Measurements from ENCODE around the gene RGMA.

- TF ChIP-seq CTCF (IDR thresholded peaks at IDR 0.05) (no peak), POLR2A (IDR thresholded peaks at IDR 0.05) (no peak)
Measured at GRCh38 chr15:93024716-93025624, 64.0 kb downstream of the RGMA start.

Measured in adrenal gland (tissue), 5 donors.